ENCODE measurements around the gene TIGD4.

DNA sequence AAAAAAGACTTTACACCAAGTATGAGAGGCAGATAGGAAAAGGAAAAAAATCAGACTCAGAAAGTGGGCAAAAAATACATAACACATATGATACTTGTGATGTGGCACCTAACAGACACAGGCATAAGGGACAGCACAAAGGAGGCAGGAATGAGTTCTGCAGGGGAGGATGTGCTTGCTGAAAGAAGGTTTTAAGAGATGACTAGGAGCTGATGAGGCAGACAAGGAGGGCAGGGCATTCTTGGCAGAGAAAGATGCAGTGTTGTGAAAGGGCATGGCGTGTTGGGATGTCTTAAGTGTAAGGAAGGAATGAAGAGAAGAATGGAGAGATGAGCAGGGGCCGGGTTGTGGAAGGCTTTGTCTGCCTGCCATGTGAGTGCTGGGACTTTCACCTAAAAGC, 50.1 kb downstream of the TIGD4 start:
- no peak for TF ChIP-seq KDM4B (CRISPR knock-in tag; IDR thresholded peaks at IDR 0.05)
- TF ChIP-seq MAFK (conservative IDR thresholded peaks at IDR 0.05 in 1 of 2, IDR thresholded peaks at IDR 0.05 in 1 of 2; ENCODE audit: low read length in 2 of 2), result no peak
